Chondrocyte (in vitro differentiated cells): ENCODE measurements around the gene CD177. TPM values are rescaled to one million over a fixed set of nuclear protein-coding genes. Genes with fewer than 3 reads are reported as not detected.
"Not testable (repeated sequence)": the region's sequence is repeated elsewhere in the genome, so short reads cannot be mapped to it uniquely, and the experiment has no call there.

Source experiments
- DNase-seq: peaks from one replicate; pipeline ENCODE4 v3.0.0; 2021; ENCODE audit warnings: mixed read lengths, low spot score
- H3K27ac Mint-ChIP-seq: one replicate; pipeline ENCODE4 v1.8.0; 2021; ENCODE audit warnings: mild to moderate bottlenecking, moderate library complexity, mixed read lengths; ENCODE audit not compliant: unreplicated experiment
- H3K27me3 Mint-ChIP-seq: 2 replicates; pipeline ENCODE4 v1.8.0; 2021; ENCODE audit warnings: low read depth, mixed read lengths
- H3K36me3 Mint-ChIP-seq: 2 replicates; pipeline ENCODE4 v1.8.0; 2021; ENCODE audit warnings: low read depth, mixed read lengths
- H3K4me1 Mint-ChIP-seq: 2 replicates; pipeline ENCODE4 v1.8.0; 2021; ENCODE audit warnings: low read depth, mild to moderate bottlenecking, mixed read lengths
- H3K4me3 Mint-ChIP-seq: one replicate; pipeline ENCODE4 v1.8.0; 2021; ENCODE audit warnings: mild to moderate bottlenecking, moderate library complexity, mixed read lengths; ENCODE audit not compliant: unreplicated experiment
- H3K9me3 Mint-ChIP-seq: 2 replicates; pipeline ENCODE4 v1.8.0; 2021; ENCODE audit warnings: low read depth, mixed read lengths
- CTCF ChIP-seq: fragments of 200-600 bp; sonication (generic); IDR thresholded peaks from 2 replicates; pipeline ENCODE4 v1.5.0; 2021; ENCODE audit warnings: antibody characterized with exemption, mild to moderate bottlenecking, moderate library complexity
- total RNA-seq: library from RNA; stranded (reverse); gene quantifications from 3 replicates; pipeline ENCODE4 v1.2.1, GENCODE V29; 2021

The CD177 gene
- total RNA-seq, 1 donor from 2014 or later = not detected

GRCh38 chr19:43367822-43368221 is 14.3 kb downstream of the CD177 start:
- H3K27ac Mint-ChIP-seq = no peak overlapping the region
- H3K4me3 Mint-ChIP-seq = no peak overlapping the region
- no peak for TF ChIP-seq CTCF
- no peaks in the 10 kb centered on the region for H3K4me1 Mint-ChIP-seq
- H3K9me3 Mint-ChIP-seq = no peaks in the 10 kb centered on the region
- H3K36me3 Mint-ChIP-seq = no peaks in the 10 kb centered on the region
- peaks cover 5% of the 10 kb centered on the region for H3K27me3 Mint-ChIP-seq
- no peak for DNase-seq

- not testable (repeated sequence) for DNase-seq, H3K4me3 Mint-ChIP-seq, H3K27ac Mint-ChIP-seq, H3K4me1 Mint-ChIP-seq, H3K36me3 Mint-ChIP-seq, H3K9me3 Mint-ChIP-seq, H3K27me3 Mint-ChIP-seq
Observed at GRCh38 chr19:43368897-43369296, 15.4 kb downstream of the CD177 start.

- Mint-ChIP-seq H3K27me3 (peaks cover 5% of the 10 kb centered on the region), H3K4me1 (no peaks in the 10 kb centered on the region), H3K9me3 (no peaks in the 10 kb centered on the region), H3K36me3 (no peaks in the 10 kb centered on the region), H3K27ac (no peak overlapping the region), H3K4me3 (no peak overlapping the region)
- no peak for DNase-seq
- TF ChIP-seq CTCF = no peak
Observed at GRCh38 chr19:43371909-43372308, 18.4 kb downstream of the CD177 start.

GRCh38 chr19:43372462-43372861 is 19.0 kb downstream of the CD177 start:
- no peak for DNase-seq
- Mint-ChIP-seq H3K4me3 (no peak overlapping the region), H3K36me3 (no peaks in the 10 kb centered on the region), H3K4me1 (no peaks in the 10 kb centered on the region), H3K9me3 (no peaks in the 10 kb centered on the region), H3K27me3 (peaks cover 5% of the 10 kb centered on the region), H3K27ac (no peak overlapping the region)
- no peak for TF ChIP-seq CTCF

- H3K36me3 Mint-ChIP-seq, DNase-seq, H3K4me3 Mint-ChIP-seq, H3K27me3 Mint-ChIP-seq, H3K4me1 Mint-ChIP-seq, H3K9me3 Mint-ChIP-seq, H3K27ac Mint-ChIP-seq: not testable (repeated sequence)
Observed at GRCh38 chr19:43377624-43378023, 24.1 kb downstream of the CD177 start.

GRCh38 chr19:43380008-43380407 is 26.5 kb downstream of the CD177 start:
- H3K27me3 Mint-ChIP-seq = peaks cover 3% of the 10 kb centered on the region
- DNase-seq = no peak
- H3K4me1 Mint-ChIP-seq = no peaks in the 10 kb centered on the region
- no peaks in the 10 kb centered on the region for H3K36me3 Mint-ChIP-seq
- no peak overlapping the region for H3K4me3 Mint-ChIP-seq
- no peak overlapping the region for H3K27ac Mint-ChIP-seq
- no peak for TF ChIP-seq CTCF
- no peaks in the 10 kb centered on the region for H3K9me3 Mint-ChIP-seq
